CD4-positive, alpha-beta T cell treated with Interleukin-21 for 1 hour (primary cell): ENCODE results near the gene PCDHGA8.

ENCODE experiments used
- DNase-seq: peaks from one replicate; pipeline ENCODE4 v3.0.0-alpha.2; 2020

Gene PCDHGA8

GRCh38 chr5:141434006-141434405 is 41.6 kb downstream of the PCDHGA8 start:
- DNase-seq: no peak

DNA sequence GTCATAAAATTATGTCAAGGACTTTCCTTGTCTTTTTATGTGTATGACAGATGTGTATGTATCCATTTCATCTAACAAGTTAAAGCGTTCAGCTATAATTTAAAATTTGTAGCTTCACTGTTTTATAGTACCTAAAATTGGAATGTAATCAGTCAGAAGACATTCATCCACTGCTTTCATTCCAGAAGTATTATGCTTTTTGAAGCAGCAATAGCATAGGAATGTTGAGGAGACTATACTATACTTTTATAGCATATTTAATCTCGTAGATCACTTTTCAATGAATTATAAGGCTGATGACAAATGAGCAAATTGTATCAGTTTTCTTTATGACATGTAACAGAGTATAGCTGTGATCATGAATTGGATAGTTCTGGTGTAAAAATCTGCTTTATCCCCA is 44.8 kb downstream of the PCDHGA8 start:
- no peak for DNase-seq

DNA sequence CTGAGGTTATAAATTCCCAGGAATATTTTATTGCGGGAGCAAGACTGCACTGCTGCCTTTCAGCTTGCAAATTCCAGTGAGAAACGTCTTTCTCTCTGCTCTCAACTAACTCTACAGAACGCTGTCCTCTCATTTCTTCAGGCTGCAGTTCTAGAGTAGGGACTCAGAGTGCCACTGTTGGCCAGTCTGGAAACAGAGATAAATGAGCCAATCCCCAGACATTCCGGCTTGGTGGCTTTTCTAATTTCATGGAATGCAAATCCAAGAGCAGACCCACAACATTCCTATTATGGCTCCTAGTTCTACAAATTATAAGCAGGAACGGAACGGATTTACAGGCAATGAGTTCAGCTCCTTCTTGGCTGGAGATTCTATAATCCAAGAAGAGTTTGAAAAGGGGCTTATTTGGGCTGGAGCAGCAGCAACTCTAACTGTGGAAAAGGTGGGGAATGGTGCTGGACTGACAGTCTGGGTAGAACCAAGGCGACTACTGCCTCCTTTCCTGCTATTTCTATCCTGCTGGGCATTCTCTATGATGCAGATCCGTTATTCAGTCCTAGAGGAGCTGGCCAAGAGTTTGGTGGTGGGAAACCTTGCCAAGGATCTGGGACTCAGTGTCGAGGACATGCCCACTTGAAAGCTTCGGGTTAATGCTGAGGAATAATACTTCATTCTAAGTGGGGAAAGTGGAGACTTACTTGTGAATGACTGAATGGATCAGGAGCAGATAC is 47.1 kb downstream of the PCDHGA8 start:
- DNase-seq: no peak

DNA sequence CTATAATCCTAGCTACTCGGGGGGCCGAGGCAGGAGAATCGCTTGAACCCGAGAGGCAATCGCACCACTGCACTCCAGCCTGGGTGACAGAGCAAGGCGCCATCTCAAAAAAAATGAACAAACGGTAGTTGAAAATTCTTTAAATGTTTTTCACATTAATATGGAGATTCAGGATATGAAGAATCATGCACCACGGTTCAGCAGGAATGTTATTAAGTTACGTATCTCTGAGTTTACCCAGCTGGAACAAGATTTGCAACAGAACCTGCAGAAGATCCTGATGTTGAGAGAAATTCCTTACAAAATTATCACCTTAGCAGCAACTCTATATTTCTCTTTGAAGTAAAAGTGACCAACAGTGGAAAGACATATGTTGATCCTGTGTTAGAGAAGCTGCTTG is 47.9 kb downstream of the PCDHGA8 start:
- no peak for DNase-seq

DNA sequence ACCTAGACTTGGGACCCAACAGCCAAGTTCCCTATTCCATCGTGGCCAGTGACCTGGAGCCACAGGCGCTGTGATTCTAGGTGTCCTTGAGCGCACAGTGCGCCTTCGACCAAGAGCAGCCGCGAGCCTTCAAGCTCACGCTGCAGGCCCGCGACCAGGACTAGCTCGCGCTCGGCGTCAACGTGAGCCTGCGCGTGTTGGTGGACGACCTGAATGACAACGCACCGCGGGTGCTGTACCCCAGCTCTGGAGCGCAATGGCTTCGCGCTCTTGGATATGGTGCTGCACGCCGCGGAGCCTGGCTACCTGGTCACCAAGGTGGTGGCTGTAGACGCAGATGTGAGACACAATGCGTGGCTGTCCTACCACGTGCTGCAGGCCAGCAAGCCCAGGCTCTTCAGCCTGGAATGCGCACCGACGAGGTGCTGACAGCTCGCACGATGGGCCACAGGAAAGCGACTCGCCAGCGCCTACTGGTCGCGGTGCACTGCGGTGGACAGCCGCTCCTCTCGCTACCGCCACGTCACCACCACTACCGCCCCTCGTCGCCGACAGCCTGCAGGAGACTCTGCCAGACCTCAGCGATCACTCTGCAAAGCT is 49.2 kb downstream of the PCDHGA8 start:
- no peak for DNase-seq
